ENCODE results near the gene SENP3.
A peak's percentile ranks its signal among the peaks of the same experiment; 100 is the strongest.

GRCh38 chr17:7589204-7589868 is 27.6 kb downstream of the SENP3 start:
- no peak for TF ChIP-seq EZH2 (IDR thresholded peaks at IDR 0.05)
- peak; percentile 86 for TF ChIP-seq CTCF (IDR thresholded peaks at IDR 0.05)
- no peak for TF ChIP-seq EZH2phosphoT487 (IDR thresholded peaks at IDR 0.05)

Data from neural progenitor cell (in vitro differentiated cells).